Peyer's patch (tissue), 4 donors: Measurements from ENCODE around the gene LIMCH1. TPM values are rescaled to one million over a fixed set of nuclear protein-coding genes. Genes with fewer than 3 reads are reported as not detected.

Experiments used
- DNase-seq, 3 donors: peaks; one replicate each; pipeline ENCODE4 v3.0.0-alpha.2; 2017 to 2019
- H3K27ac ChIP-seq, 4 donors: fragments of 200-600 bp; sonication (generic); one replicate each; pipeline ENCODE4 v1.5.1; 2016 to 2019
- H3K27me3 ChIP-seq, 2 donors: fragments of 200-600 bp; sonication (generic); one replicate each; pipeline ENCODE4 v1.5.1; 2019
- H3K36me3 ChIP-seq, 3 donors: fragments of 200-600 bp; sonication (generic); one replicate each; pipeline ENCODE4 v1.5.1; 2016 to 2019
- H3K4me1 ChIP-seq, 4 donors: fragments of 200-600 bp; sonication (generic); one replicate each; pipeline ENCODE4 v1.5.1; 2016 to 2019
- H3K4me3 ChIP-seq, 4 donors: fragments of 200-600 bp; sonication (generic); 1 replicate in 3 of 4; 2 replicates in 1 of 4; pipeline ENCODE4 v1.5.1; 2016 to 2019; ENCODE audit warnings: mild to moderate bottlenecking in 1 of 4
- H3K9me3 ChIP-seq, 4 donors: fragments of 200-600 bp; sonication (generic); one replicate each; pipeline ENCODE4 v1.5.1; 2016 to 2019; ENCODE audit warnings: mild to moderate bottlenecking in 1 of 4
- CTCF ChIP-seq, 6 experiments: fragments of 450-650 bp in 4 of 6; fragments of 200-600 bp in 2 of 6; sonication (generic) in 1 of 6; IDR thresholded peaks; one replicate each; pipeline ENCODE4 v1.5.1; 2017 to 2019; ENCODE audit warnings: antibody characterized with exemption in 6 of 6, mild to moderate bottlenecking in 3 of 6, moderate library complexity in 1 of 6
- POLR2A ChIP-seq, 2 donors: fragments of 450-650 bp; IDR thresholded peaks; one replicate each; pipeline ENCODE4 v1.5.1; 2017; ENCODE audit warnings: antibody characterized with exemption in 2 of 2, mild to moderate bottlenecking in 2 of 2, moderate library complexity in 2 of 2
- total RNA-seq, 4 donors: library from RNA; depleted of rRNA; stranded (reverse); fragments of >200 nt; gene quantifications; one replicate each; pipeline ENCODE4 v1.1.0, GENCODE V29; 2016

LIMCH1 gene
- total RNA-seq, 4 donors from 2014 or later, result 11.1 to 56.9 (median 20.4) TPM

DNA sequence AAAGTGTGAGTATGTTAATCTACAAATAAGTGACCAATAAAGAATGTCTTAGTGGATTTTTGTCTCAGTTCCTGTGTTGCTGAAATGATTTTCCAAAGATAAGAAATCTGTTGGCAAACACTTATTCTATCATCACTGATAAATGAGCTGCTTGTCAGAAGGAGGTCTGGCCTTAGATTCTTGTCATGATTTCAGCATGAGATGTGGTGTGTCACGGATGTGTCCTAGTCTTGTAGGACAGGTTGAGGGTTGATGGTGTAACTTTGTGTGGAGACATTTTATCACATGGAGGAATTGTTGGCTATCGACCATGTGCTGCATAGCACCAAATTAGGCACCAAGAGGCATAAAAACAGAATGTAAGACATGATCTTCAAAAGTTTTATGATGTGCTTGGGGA, 31.8 kb upstream of the LIMCH1 start:
- Histone ChIP-seq H3K27me3 (no peaks in the 10 kb centered on the region), H3K27ac (no peak overlapping the region), H3K9me3 (no peaks in the 10 kb centered on the region), H3K4me3 (no peak overlapping the region), H3K36me3 (no peaks in the 10 kb centered on the region), H3K4me1 (no peaks in the 10 kb centered on the region)
- TF ChIP-seq POLR2A (IDR thresholded peaks at IDR 0.05), result no peak
- no peak for TF ChIP-seq CTCF (IDR thresholded peaks at IDR 0.05)
- no peak for DNase-seq

DNA sequence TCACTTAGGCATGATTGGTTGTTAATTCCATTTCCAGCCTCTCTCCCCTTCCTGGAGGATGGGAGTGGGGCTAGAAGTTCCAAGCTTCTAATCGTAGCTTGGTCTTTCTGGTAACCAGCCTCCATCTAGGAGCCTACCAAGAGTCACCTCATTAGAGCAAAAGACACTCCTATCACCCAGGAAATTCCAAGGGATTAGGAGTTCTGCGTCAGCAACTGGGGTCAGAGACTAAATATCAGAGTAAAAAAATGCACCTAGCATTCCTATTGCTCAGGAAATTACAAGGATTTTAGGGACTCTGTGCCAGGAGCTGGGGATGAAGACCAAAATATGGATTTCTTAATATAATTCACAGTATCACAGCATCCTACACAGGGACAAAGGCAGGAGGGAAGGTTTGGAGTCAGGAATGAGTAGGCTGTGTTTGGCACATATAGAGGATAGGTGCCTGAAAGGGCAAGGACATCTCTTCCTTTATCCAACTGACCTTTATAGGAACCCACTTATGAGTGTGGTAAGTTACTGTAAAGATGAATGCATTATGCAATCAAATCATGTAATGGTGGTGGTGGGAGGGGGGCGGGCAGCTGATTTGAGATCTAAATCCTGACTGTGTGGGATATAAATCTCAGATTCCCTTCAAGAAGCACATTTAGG, 30.5 kb upstream of the LIMCH1 start:
- H3K27ac ChIP-seq, result no peak overlapping the region

DNA sequence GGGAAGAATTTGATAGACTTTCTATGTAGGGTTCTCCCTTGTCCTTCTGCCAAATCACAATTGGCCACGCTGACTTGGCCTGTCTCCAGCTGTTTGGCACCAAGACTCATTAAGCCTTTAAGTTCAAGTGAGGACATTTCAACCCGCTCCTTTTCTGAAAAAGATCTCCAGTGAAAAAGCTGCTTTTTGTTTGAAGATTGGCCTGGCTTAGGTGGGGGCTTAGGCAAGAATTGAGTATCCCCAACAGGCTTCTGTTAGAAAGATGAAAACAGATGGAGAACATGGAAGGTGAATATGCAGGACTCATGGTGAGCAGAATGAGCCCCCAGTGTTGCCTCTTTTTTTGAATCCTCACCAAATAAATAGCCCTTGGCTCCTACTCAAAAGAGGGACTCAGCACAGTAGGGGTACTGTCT, 28.5 kb upstream of the LIMCH1 start:
- Histone ChIP-seq H3K4me3 (no peak overlapping the region), H3K27ac (no peak overlapping the region), H3K27me3 (no peaks in the 10 kb centered on the region), H3K4me1 (no peaks in the 10 kb centered on the region), H3K36me3 (no peaks in the 10 kb centered on the region), H3K9me3 (no peaks in the 10 kb centered on the region)
- DNase-seq, result no peak
- TF ChIP-seq POLR2A (IDR thresholded peaks at IDR 0.05), result no peak

More for the DNA sequence above, 30.5 kb upstream of the LIMCH1 start:
- Histone ChIP-seq H3K9me3 (no peaks in the 10 kb centered on the region), H3K36me3 (no peaks in the 10 kb centered on the region), H3K4me1 (no peaks in the 10 kb centered on the region), H3K27me3 (no peaks in the 10 kb centered on the region), H3K4me3 (no peak overlapping the region)
- DNase-seq, result no peak
- TF ChIP-seq POLR2A (IDR thresholded peaks at IDR 0.05) (no peak), CTCF (IDR thresholded peaks at IDR 0.05) (no peak)

GRCh38 chr4:41510179-41510578, 27.8 kb upstream of the LIMCH1 start:
- no peak for DNase-seq
- Histone ChIP-seq H3K4me3 (no peak overlapping the region), H3K9me3 (no peaks in the 10 kb centered on the region), H3K27me3 (no peaks in the 10 kb centered on the region), H3K27ac (no peak overlapping the region), H3K4me1 (no peaks in the 10 kb centered on the region), H3K36me3 (no peaks in the 10 kb centered on the region)
- TF ChIP-seq POLR2A (IDR thresholded peaks at IDR 0.05), result no peak
- TF ChIP-seq CTCF (IDR thresholded peaks at IDR 0.05), result no peak

DNA sequence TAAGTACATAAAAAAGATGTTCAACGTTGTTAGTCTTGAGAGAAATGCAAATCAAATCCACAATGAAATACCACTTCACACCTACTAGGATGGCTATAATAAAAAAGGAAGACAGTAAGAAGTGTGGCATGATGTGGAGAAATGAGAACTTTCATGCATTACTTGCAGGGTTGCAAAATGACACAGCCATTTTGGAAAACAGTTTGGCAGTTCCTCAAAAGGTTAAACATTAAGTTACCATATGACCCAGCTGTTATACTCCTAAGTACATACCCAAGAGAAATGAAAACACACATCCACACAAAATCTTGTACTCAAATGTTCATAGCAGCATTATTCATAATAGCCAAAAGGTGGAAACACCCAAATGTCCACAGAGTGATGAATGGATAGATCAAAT, 25.8 kb upstream of the LIMCH1 start:
- TF ChIP-seq CTCF (IDR thresholded peaks at IDR 0.05) (no peak), POLR2A (IDR thresholded peaks at IDR 0.05) (no peak)
- no peak overlapping the region for H3K27ac ChIP-seq
- no peaks in the 10 kb centered on the region for H3K9me3 ChIP-seq
- H3K27me3 ChIP-seq, result no peaks in the 10 kb centered on the region
- no peaks in the 10 kb centered on the region for H3K36me3 ChIP-seq
- H3K4me1 ChIP-seq, result no peaks in the 10 kb centered on the region
- H3K4me3 ChIP-seq, result no peak overlapping the region
- DNase-seq, result no peak

DNA sequence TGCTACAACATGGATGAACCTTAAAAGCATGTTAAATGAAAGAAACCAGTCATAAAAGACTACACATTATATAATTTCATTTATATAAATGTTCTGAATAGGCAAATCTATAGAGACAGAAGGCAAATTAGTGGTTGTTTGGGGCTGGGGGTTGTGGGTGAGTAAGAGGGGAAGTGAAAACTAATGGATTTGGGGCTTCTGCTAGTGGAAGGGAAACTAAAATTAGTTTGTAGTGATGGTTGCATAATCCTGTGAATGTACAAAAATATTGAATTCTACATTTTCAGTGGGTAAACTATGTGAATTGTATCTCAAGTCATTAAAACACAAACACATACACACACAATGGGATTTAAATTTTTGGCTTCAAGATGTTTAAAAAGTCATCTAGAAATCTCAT, 25.4 kb upstream of the LIMCH1 start:
- no peak for DNase-seq
- Histone ChIP-seq H3K27ac (no peak overlapping the region), H3K9me3 (no peaks in the 10 kb centered on the region), H3K4me3 (no peak overlapping the region), H3K4me1 (no peaks in the 10 kb centered on the region), H3K36me3 (no peaks in the 10 kb centered on the region), H3K27me3 (no peaks in the 10 kb centered on the region)
- TF ChIP-seq CTCF (IDR thresholded peaks at IDR 0.05) (no peak), POLR2A (IDR thresholded peaks at IDR 0.05) (no peak)
